ENCODE data around the gene NNT.

NNT gene

DNA sequence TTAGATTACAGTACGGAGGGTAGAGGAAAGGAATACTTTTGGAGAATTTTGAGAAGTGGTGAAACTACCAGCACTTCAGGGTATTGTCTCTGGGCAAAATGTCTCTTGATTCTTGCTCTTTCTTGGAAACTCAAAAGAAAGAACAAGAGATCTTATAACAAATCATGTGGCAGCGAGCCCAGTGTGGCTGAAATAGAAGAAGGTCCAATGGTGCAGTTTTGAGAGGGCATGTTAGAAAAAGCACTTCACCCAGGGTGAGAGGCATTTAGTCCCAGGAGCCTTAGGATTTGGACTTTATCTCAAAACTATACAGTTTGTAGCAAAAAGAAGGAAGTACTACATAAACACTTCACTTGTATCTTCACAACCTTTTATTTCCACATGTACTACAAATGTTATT, 39.4 kb downstream of the NNT start:
- TF ChIP-seq SIN3A (IDR thresholded peaks at IDR 0.05; ENCODE audit: borderline replicate concordance, insufficient read depth, low read length): no peak
- TF ChIP-seq, protein P1, sequence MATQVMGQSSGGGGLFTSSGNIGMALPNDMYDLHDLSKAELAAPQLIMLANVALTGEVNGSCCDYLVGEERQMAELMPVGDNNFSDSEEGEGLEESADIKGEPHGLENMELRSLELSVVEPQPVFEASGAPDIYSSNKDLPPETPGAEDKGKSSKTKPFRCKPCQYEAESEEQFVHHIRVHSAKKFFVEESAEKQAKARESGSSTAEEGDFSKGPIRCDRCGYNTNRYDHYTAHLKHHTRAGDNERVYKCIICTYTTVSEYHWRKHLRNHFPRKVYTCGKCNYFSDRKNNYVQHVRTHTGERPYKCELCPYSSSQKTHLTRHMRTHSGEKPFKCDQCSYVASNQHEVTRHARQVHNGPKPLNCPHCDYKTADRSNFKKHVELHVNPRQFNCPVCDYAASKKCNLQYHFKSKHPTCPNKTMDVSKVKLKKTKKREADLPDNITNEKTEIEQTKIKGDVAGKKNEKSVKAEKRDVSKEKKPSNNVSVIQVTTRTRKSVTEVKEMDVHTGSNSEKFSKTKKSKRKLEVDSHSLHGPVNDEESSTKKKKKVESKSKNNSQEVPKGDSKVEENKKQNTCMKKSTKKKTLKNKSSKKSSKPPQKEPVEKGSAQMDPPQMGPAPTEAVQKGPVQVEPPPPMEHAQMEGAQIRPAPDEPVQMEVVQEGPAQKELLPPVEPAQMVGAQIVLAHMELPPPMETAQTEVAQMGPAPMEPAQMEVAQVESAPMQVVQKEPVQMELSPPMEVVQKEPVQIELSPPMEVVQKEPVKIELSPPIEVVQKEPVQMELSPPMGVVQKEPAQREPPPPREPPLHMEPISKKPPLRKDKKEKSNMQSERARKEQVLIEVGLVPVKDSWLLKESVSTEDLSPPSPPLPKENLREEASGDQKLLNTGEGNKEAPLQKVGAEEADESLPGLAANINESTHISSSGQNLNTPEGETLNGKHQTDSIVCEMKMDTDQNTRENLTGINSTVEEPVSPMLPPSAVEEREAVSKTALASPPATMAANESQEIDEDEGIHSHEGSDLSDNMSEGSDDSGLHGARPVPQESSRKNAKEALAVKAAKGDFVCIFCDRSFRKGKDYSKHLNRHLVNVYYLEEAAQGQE (IDR thresholded peaks at IDR 0.05; ENCODE audit: insufficient read depth in 1 of 2, low read depth in 2 of 2, low read length in 2 of 2): no peak
- TF ChIP-seq POLR2AphosphoS5 (IDR thresholded peaks at IDR 0.05; ENCODE audit: low read depth, low read length): no peak
- TF ChIP-seq FOXP2 (optimal IDR thresholded peaks at IDR 0.05; ENCODE audit: borderline replicate concordance, extremely low read depth, extremely low read length, insufficient read depth): no peak
- no peak for TF ChIP-seq TAF1 (IDR thresholded peaks at IDR 0.05; ENCODE audit: borderline replicate concordance, insufficient read depth, low read length)

GRCh38 chr5:43643327-43643726, 40.3 kb downstream of the NNT start:
- TF ChIP-seq POLR2AphosphoS5 (IDR thresholded peaks at IDR 0.05; ENCODE audit: low read depth, low read length): no peak
- TF ChIP-seq FOXP2 (optimal IDR thresholded peaks at IDR 0.05; ENCODE audit: borderline replicate concordance, extremely low read depth, extremely low read length, insufficient read depth): no peak
- TF ChIP-seq SIN3A (IDR thresholded peaks at IDR 0.05; ENCODE audit: borderline replicate concordance, insufficient read depth, low read length): no peak
- no peak for TF ChIP-seq TAF1 (IDR thresholded peaks at IDR 0.05; ENCODE audit: borderline replicate concordance, insufficient read depth, low read length)
- TF ChIP-seq, protein P1 (IDR thresholded peaks at IDR 0.05; ENCODE audit: insufficient read depth in 1 of 2, low read depth in 2 of 2, low read length in 2 of 2): no peak

DNA sequence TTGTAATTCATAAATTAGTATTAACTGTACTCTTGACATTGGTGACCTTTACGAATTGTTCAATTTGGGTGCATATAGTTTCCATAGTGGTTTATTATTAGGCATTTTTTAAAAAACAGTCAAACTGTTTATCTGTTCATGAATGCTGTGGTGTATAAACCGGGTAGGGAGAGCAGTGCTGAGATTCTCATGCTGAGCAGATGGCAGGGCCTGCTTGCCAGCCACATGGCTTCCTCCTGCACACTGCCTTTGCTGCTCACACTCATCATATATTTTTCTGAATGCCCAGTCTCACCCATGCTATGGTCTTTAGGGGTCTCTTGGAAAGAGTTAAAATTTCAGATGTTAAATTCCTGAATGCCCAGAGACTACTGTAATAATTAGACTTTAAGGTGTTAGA, 40.8 kb downstream of the NNT start:
- TF ChIP-seq, protein P1 (IDR thresholded peaks at IDR 0.05; ENCODE audit: insufficient read depth in 1 of 2, low read depth in 2 of 2, low read length in 2 of 2): no peak
- TF ChIP-seq FOXP2 (optimal IDR thresholded peaks at IDR 0.05; ENCODE audit: borderline replicate concordance, extremely low read depth, extremely low read length, insufficient read depth): no peak

GRCh38 chr5:43646992-43647391, 44.0 kb downstream of the NNT start:
- TF ChIP-seq TAF1 (IDR thresholded peaks at IDR 0.05; ENCODE audit: borderline replicate concordance, insufficient read depth, low read length): no peak

DNA sequence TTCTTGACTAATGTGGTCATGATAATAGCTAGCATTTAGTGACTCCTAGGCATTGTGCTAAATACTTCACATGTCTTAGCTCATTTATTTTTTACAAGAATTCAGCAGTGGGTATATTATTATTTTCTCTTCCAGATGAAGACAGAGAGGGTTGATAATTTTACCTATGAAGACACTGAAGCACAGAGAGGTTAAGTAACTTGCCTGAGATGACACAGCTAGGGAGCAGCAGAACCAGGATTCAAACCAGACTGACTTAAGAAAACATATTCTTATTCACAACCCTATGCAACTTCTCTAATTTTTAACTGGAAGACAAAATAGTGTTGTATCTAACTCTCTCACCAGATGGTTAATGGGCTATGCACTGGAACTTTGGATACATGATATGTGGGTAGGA, 44.8 kb downstream of the NNT start:
- TF ChIP-seq TAF1 (IDR thresholded peaks at IDR 0.05; ENCODE audit: borderline replicate concordance, insufficient read depth, low read length) (no peak), SIN3A (IDR thresholded peaks at IDR 0.05; ENCODE audit: borderline replicate concordance, insufficient read depth, low read length) (no peak), FOXP2 (optimal IDR thresholded peaks at IDR 0.05; ENCODE audit: borderline replicate concordance, extremely low read depth, extremely low read length, insufficient read depth) (no peak), POLR2AphosphoS5 (IDR thresholded peaks at IDR 0.05; ENCODE audit: low read depth, low read length) (no peak)
- TF ChIP-seq, protein P1 (IDR thresholded peaks at IDR 0.05; ENCODE audit: insufficient read depth in 1 of 2, low read depth in 2 of 2, low read length in 2 of 2): no peak

All from PFSK-1 (cell line).